Suppressor macrophage treated with lipopolysaccharide for 1 hour (primary cell): ENCODE measurements around the gene BEGAIN.
A peak's percentile ranks its signal among the peaks of the same experiment; 100 is the strongest.

Source experiments
- DNase-seq, 3 donors: peaks; one replicate each; pipeline ENCODE4 v3.0.0-alpha.2; 2020 to 2022

Gene BEGAIN

GRCh38 chr14:100587086-100587762 is at the start of gene BEGAIN:
Gene BEGAIN, minus strand, starts transcription at chr14:100587417. Its CDS starts 127 bp downstream, at chr14:100587290.
- no peak for DNase-seq

GRCh38 chr14:100636559-100636958 is 49.3 kb upstream of the BEGAIN start:
- no peak for DNase-seq

GRCh38 chr14:100634026-100634425 is 46.8 kb upstream of the BEGAIN start:
- DNase-seq: no peak

GRCh38 chr14:100633406-100633805 is 46.2 kb upstream of the BEGAIN start:
- no peak for DNase-seq

GRCh38 chr14:100629696-100630095 is 42.5 kb upstream of the BEGAIN start:
- DNase-seq: no peak

GRCh38 chr14:100629098-100629497 is 41.9 kb upstream of the BEGAIN start:
- DNase-seq: no peak

GRCh38 chr14:100628225-100628624 is 41.0 kb upstream of the BEGAIN start:
- no peak for DNase-seq

GRCh38 chr14:100626614-100627013 is 39.4 kb upstream of the BEGAIN start:
- DNase-seq: no peak

GRCh38 chr14:100623961-100624360 is 36.7 kb upstream of the BEGAIN start:
- no peak for DNase-seq

GRCh38 chr14:100623557-100623956 is 36.3 kb upstream of the BEGAIN start:
- DNase-seq: no peak

- DNase-seq: no peak
Observed at GRCh38 chr14:100622708-100623485, 35.7 kb upstream of the BEGAIN start.

- peak; percentile 83 to 85 (median 85) for DNase-seq
Observed at GRCh38 chr14:100622224-100622623, 35.0 kb upstream of the BEGAIN start.

GRCh38 chr14:100621806-100622205 is 34.6 kb upstream of the BEGAIN start:
- DNase-seq: peak; percentile 14 to 35 (median 32)

GRCh38 chr14:100620255-100621100 is 33.3 kb upstream of the BEGAIN start:
- no peak for DNase-seq

- DNase-seq: peak; percentile 85 to 90 (median 90)
Observed at GRCh38 chr14:100619396-100620254, 32.4 kb upstream of the BEGAIN start.

GRCh38 chr14:100618763-100619320 is 31.6 kb upstream of the BEGAIN start:
- DNase-seq: no peak

- DNase-seq: peak; percentile 85 to 89 (median 88)
Observed at GRCh38 chr14:100618318-100618693, 31.1 kb upstream of the BEGAIN start.

GRCh38 chr14:100617410-100618317 is 30.4 kb upstream of the BEGAIN start:
- DNase-seq: peak; percentile 85 to 90 (median 87)

- peak; percentile 73 to 83 (median 78) for DNase-seq
Observed at GRCh38 chr14:100616854-100617409, 29.7 kb upstream of the BEGAIN start.
